Stimulated activated effector memory CD8-positive, alpha-beta T cell treated with anti-CD3 and anti-CD28 coated beads, Interleukin-12 subunit alpha, Interleukin-12 subunit beta, amount 100 ng/mL, for 72 hours (primary cell): Measurements from ENCODE around the gene TMEM184A.

ENCODE experiments used
- ATAC-seq: fragments of 150-1000 bp; cut with Tn5 transposase; 2 replicates; pipeline ENCODE4 v1.10.0; 2021
- DNase-seq, 2 donors: peaks; one replicate each; pipeline ENCODE4 v3.0.0; 2021 to 2022; ENCODE audit warnings: low spot score in 2 of 2
- H3K27ac Mint-ChIP-seq: one replicate; pipeline ENCODE4 v1.8.0; 2022; ENCODE audit warnings: mild to moderate bottlenecking, mixed read lengths
- H3K36me3 Mint-ChIP-seq: one replicate; pipeline ENCODE4 v1.8.0; 2022; ENCODE audit warnings: mild to moderate bottlenecking, mixed read lengths
- H3K4me1 Mint-ChIP-seq: one replicate; pipeline ENCODE4 v1.8.0; 2022; ENCODE audit warnings: mixed read lengths
- H3K4me3 Mint-ChIP-seq: one replicate; pipeline ENCODE4 v1.8.0; 2022; ENCODE audit warnings: mild to moderate bottlenecking, mixed read lengths
- H3K9me3 Mint-ChIP-seq: one replicate; pipeline ENCODE4 v1.8.0; 2022; ENCODE audit warnings: mixed read lengths

Gene TMEM184A

GRCh38 chr7:1503816-1504775, 51.9 kb downstream of the TMEM184A start, which contains the start of gene INTS1:
INTS1 (minus strand) TSS chr7:1504389; CDS start chr7:1503960, 429 bp downstream.
- ATAC-seq (peak; percentile 93), DNase-seq (peak; percentile 83 to 93)
- peaks cover 36% of the 10 kb centered on the region for H3K4me1 Mint-ChIP-seq
- no peaks in the 10 kb centered on the region for H3K9me3 Mint-ChIP-seq
- peak within 1 kb of the TSS; percentile 80 for H3K4me3 Mint-ChIP-seq
- H3K36me3 Mint-ChIP-seq = peaks cover 34% of the 10 kb centered on the region
- H3K27ac Mint-ChIP-seq = peak within 1 kb of the TSS; percentile 87

DNA sequence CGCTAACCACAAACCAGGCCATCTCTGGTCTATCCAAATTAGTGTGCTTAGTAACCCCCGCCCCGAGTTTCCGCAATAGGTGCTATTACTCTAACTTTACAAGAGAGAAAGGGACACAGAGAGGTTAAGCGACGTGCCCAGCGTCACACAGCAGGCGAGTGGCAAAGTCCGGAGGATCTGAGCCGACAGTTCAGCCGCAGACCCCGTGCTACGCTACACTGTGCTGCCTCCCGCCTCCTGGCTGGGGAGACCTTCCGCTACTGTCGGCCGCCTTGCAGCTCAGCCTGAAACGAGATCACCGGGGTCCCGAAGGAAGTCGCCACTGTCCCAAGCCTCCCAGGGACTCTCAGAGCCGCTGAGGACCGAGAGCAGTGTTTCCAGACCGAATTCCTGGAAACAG, 52.6 kb downstream of the TMEM184A start:
- ATAC-seq = no peak
- peak overlapping the region; percentile 87 for H3K27ac Mint-ChIP-seq
- peaks cover 34% of the 10 kb centered on the region for H3K36me3 Mint-ChIP-seq
- peaks cover 36% of the 10 kb centered on the region for H3K4me1 Mint-ChIP-seq
- H3K4me3 Mint-ChIP-seq = peak overlapping the region; percentile 80
- no peaks in the 10 kb centered on the region for H3K9me3 Mint-ChIP-seq
- DNase-seq = no peak

- no peak for ATAC-seq
- peak overlapping the region; percentile 87 for H3K27ac Mint-ChIP-seq
- DNase-seq = no peak
- peaks cover 34% of the 10 kb centered on the region for H3K36me3 Mint-ChIP-seq
- peaks cover 36% of the 10 kb centered on the region for H3K4me1 Mint-ChIP-seq
- H3K9me3 Mint-ChIP-seq = no peaks in the 10 kb centered on the region
- peak overlapping the region; percentile 80 for H3K4me3 Mint-ChIP-seq
Observed at GRCh38 chr7:1502845-1503244, 53.2 kb downstream of the TMEM184A start.

DNA sequence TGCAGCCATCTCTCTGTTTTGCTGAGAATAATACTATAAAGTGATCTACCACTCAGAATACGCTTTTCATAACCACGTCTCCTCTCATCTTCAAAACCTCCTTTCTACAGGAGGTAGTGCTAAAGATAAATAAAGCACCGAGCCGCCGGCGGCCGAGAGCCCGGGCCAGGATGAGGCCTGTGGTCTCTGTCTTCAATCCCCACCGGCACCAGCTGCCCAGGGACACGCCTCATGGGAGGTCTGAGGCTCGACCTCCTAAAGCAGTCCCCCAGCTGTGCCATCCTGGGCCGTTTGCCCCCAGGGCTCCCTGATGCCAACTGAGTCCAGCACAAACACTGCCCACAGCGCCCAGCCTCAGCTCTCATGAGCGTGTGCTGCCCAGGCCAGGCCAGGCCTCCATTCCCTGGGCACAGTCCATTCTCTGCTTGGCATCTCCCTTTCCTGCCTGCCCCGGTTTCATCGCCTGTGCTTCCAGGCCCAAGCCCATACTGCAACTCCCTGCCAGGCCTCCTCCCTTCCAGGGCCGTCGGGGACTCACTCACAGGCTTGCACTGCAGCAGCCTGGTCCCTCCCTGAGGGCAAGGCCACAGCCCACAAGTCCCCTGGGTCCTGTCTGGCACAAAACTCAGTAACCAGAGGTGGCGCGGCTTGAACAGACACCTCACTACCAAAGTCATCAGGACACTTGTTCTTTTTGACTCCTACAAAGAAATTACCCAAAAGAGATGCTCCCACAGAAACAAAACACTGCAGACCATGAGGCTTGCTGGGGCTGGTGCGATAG, 54.3 kb downstream of the TMEM184A start:
- ATAC-seq = no peak
- peaks cover 43% of the 10 kb centered on the region for H3K36me3 Mint-ChIP-seq
- no peak for DNase-seq
- H3K9me3 Mint-ChIP-seq = no peaks in the 10 kb centered on the region
- peak overlapping the region; percentile 87 for H3K27ac Mint-ChIP-seq
- peak overlapping the region; percentile 80 for H3K4me3 Mint-ChIP-seq
- H3K4me1 Mint-ChIP-seq = peaks cover 32% of the 10 kb centered on the region

DNA sequence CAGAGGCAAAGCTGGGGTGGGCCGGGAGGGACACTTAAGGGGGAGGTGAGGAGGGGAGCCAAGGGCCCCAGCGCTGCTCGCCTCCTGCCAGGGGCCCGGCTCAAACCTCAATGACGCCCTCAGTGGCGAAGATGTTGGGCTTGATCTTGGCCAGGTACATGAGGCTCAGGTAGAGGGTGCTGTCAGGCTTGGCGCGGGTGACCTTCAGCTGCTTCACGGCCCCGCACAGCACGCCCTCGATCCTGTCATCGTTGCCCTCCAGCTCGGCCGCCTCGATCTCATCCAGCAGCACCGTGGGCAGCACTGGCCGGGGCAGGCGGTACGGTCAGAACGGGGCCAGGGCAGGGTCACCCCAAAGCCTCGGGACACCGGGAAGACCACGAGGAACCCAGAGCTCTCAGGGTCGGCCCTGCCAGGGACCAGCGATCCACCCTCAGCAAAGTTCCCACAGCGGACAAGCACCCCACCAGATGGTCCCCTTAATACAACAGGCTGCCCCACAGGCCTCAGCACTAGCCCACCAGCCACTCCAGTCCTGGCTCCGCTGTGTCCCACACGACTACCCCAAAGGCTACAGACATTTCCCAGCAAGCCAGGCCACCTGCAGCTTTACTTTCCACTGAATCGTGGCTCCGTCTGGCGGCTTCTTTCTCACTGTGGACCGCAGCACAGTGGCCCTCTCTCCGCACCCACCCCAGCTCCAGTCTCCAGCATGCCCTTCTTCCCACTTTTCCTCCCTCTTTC, 55.8 kb downstream of the TMEM184A start:
- H3K9me3 Mint-ChIP-seq = no peaks in the 10 kb centered on the region
- peak overlapping the region; percentile 8 for H3K27ac Mint-ChIP-seq
- H3K4me1 Mint-ChIP-seq = peaks cover 29% of the 10 kb centered on the region
- H3K36me3 Mint-ChIP-seq = peaks cover 47% of the 10 kb centered on the region
- ATAC-seq (no peak), DNase-seq (no peak)
- no peak overlapping the region for H3K4me3 Mint-ChIP-seq

GRCh38 chr7:1499367-1500029, 56.5 kb downstream of the TMEM184A start:
- no peaks in the 10 kb centered on the region for H3K9me3 Mint-ChIP-seq
- H3K36me3 Mint-ChIP-seq = peaks cover 48% of the 10 kb centered on the region
- ATAC-seq (no peak), DNase-seq (no peak)
- no peak overlapping the region for H3K4me3 Mint-ChIP-seq
- H3K27ac Mint-ChIP-seq = no peak overlapping the region
- H3K4me1 Mint-ChIP-seq = peaks cover 29% of the 10 kb centered on the region

- ATAC-seq = no peak
- Mint-ChIP-seq H3K4me3 (no peak overlapping the region), H3K36me3 (peaks cover 54% of the 10 kb centered on the region), H3K27ac (no peak overlapping the region), H3K9me3 (no peaks in the 10 kb centered on the region), H3K4me1 (peaks cover 29% of the 10 kb centered on the region)
- DNase-seq = no peak
Observed at GRCh38 chr7:1498370-1499305, 57.4 kb downstream of the TMEM184A start.

- Mint-ChIP-seq H3K36me3 (peaks cover 44% of the 10 kb centered on the region), H3K27ac (no peak overlapping the region), H3K4me3 (no peak overlapping the region), H3K4me1 (peaks cover 18% of the 10 kb centered on the region), H3K9me3 (no peaks in the 10 kb centered on the region)
- no peak for ATAC-seq
- DNase-seq = no peak
Observed at GRCh38 chr7:1497293-1497927, 58.6 kb downstream of the TMEM184A start.

- Mint-ChIP-seq H3K4me1 (peaks cover 11% of the 10 kb centered on the region), H3K36me3 (peaks cover 44% of the 10 kb centered on the region), H3K27ac (no peak overlapping the region), H3K9me3 (no peaks in the 10 kb centered on the region), H3K4me3 (no peak overlapping the region)
- no peak for DNase-seq
- ATAC-seq = no peak
Observed at GRCh38 chr7:1496531-1497292, 59.3 kb downstream of the TMEM184A start.

- no peak for DNase-seq
- Mint-ChIP-seq H3K27ac (no peak overlapping the region), H3K36me3 (peaks cover 46% of the 10 kb centered on the region), H3K9me3 (no peaks in the 10 kb centered on the region), H3K4me3 (no peak overlapping the region), H3K4me1 (peaks cover 6% of the 10 kb centered on the region)
- no peak for ATAC-seq
Observed at GRCh38 chr7:1495564-1496242, 60.3 kb downstream of the TMEM184A start.

GRCh38 chr7:1494866-1495563, 61.0 kb downstream of the TMEM184A start:
- no peak overlapping the region for H3K27ac Mint-ChIP-seq
- no peaks in the 10 kb centered on the region for H3K4me1 Mint-ChIP-seq
- H3K36me3 Mint-ChIP-seq = peaks cover 46% of the 10 kb centered on the region
- no peaks in the 10 kb centered on the region for H3K9me3 Mint-ChIP-seq
- no peak for ATAC-seq
- H3K4me3 Mint-ChIP-seq = no peak overlapping the region
- DNase-seq = no peak

DNA sequence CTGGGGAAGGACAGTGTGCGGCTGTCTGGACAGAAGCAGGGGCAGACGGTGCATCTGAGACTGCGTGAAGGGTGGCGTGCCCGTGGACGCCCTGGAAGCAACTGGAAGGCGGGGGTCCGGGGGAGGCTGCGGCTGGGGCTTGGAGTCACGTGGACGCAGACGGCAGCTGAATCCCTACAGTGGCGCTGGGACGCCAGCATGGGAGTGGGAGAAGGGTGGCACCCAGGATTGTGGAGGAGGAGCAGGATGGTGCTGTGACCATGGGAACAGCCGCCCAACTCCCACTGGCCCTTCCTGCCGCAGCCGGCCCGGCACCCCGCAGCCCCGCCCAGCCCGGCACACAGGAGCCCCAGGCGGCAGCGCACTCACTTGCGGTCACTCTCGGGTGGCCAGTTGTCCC, 61.6 kb downstream of the TMEM184A start:
- peaks cover 51% of the 10 kb centered on the region for H3K36me3 Mint-ChIP-seq

More for the DNA sequence above, 61.6 kb downstream of the TMEM184A start:
- DNase-seq (no peak), ATAC-seq (no peak)
- Mint-ChIP-seq H3K4me3 (no peak overlapping the region), H3K9me3 (no peaks in the 10 kb centered on the region), H3K27ac (no peak overlapping the region), H3K4me1 (no peaks in the 10 kb centered on the region)
